SK-N-SH (cell line): Measurements from ENCODE around the gene GPR158. TPM values are rescaled to one million over a fixed set of nuclear protein-coding genes. Genes with fewer than 3 reads are reported as not detected.

ENCODE experiments used
- CTCF ChIA-PET: fragments of 300-600, 350-600 bp; formaldehyde crosslinking; extraction: SDS; loops from one replicate; lab custom pipeline; 2021; lab: Yijun Ruan, JAX
- POLR2A ChIA-PET: fragments of 350-600 bp; sonication (Branson Sonifier 250); formaldehyde crosslinking; extraction: SDS; loops from one replicate; lab custom pipeline; 2020; ENCODE audit warnings: antibody characterized with exemption, inconsistent platforms; lab: Yijun Ruan, JAX
- DNase-seq: peaks from one replicate; pipeline ENCODE4 v3.0.0; 2012
- H2AFZ ChIP-seq: fragments of 200-600 bp; sonication (generic); 2 replicates; pipeline ENCODE4 v1.8.1; 2016; ENCODE audit warnings: antibody characterized with exemption, mild to moderate bottlenecking, low read depth
- H3F3A ChIP-seq: fragments of 200-600 bp; sonication (generic); replicated peaks from 2 replicates; pipeline ENCODE3; 2016; ENCODE audit warnings: antibody characterized with exemption, mild to moderate bottlenecking; ENCODE audit not compliant: insufficient read depth
- H3K27ac ChIP-seq, 2 experiments: fragments of 200-500 bp in 1 of 2; fragments of 200-600 bp in 1 of 2; sonication (Bioruptor generic) in 1 of 2; sonication (generic), shearing (Covaris generic) in 1 of 2; 2 replicates each; pipeline versions ENCODE4 v1.5.1 to v1.6.1; 2014 to 2016; ENCODE audit warnings: low read depth in 2 of 2, inconsistent platforms in 1 of 2, low read length in 1 of 2, mild to moderate bottlenecking in 1 of 2, mixed read lengths in 1 of 2
- H3K27me3 ChIP-seq: fragments of 200-600 bp; sonication (generic), shearing (Covaris generic); 2 replicates; pipeline ENCODE4 v1.6.1; 2016; ENCODE audit warnings: mixed run types; ENCODE audit not compliant: insufficient read depth
- H3K36me3 ChIP-seq, 2 experiments: fragments of 200-500 bp in 1 of 2; fragments of 200-600 bp in 1 of 2; sonication (Bioruptor generic) in 1 of 2; sonication (generic) in 1 of 2; replicated peaks in 1 of 2; 2 replicates each; pipeline versions ENCODE3 to v1.5.1; 2014 to 2016; ENCODE audit warnings: low read length in 1 of 2, mild to moderate bottlenecking in 1 of 2; ENCODE audit not compliant: insufficient read depth in 2 of 2, control insufficient read depth in 1 of 2
- H3K4me1 ChIP-seq, 2 experiments: fragments of 200-500 bp in 1 of 2; fragments of 200-600 bp in 1 of 2; sonication (Bioruptor generic) in 1 of 2; sonication (generic), shearing (Covaris generic) in 1 of 2; 2 replicates each; pipeline versions ENCODE4 v1.5.1 to v1.6.1; 2014 to 2016; ENCODE audit warnings: low read depth in 1 of 2, low read length in 1 of 2, mixed run types in 1 of 2; ENCODE audit not compliant: insufficient read depth in 2 of 2, control insufficient read depth in 1 of 2
- H3K4me2 ChIP-seq: fragments of 200-600 bp; sonication (generic), shearing (Covaris generic); 2 replicates; pipeline ENCODE4 v1.6.1; 2017; ENCODE audit warnings: mixed run types
- H3K4me3 ChIP-seq, 2 experiments: fragments of 200-500 bp in 1 of 2; fragments of 200-600 bp in 1 of 2; sonication (Bioruptor generic) in 1 of 2; sonication (generic), shearing (Covaris generic) in 1 of 2; 2 replicates each; pipeline versions ENCODE4 v1.5.1 to v1.8.1; 2014 to 2016; ENCODE audit warnings: low read depth in 2 of 2, inconsistent platforms in 1 of 2, low read length in 1 of 2, mild to moderate bottlenecking in 1 of 2, mixed read lengths in 1 of 2, moderate library complexity in 1 of 2
- H3K79me2 ChIP-seq: fragments of 200-600 bp; sonication (generic); 2 replicates; pipeline ENCODE4 v1.8.1; 2017; ENCODE audit warnings: mild to moderate bottlenecking; ENCODE audit not compliant: insufficient read depth
- H3K9ac ChIP-seq: fragments of 200-600 bp; sonication (generic); 2 replicates; pipeline ENCODE4 v1.6.1; 2017; ENCODE audit warnings: mixed run types
- H3K9me2 ChIP-seq: fragments of 200-600 bp; sonication (generic); 2 replicates; pipeline ENCODE4 v1.6.1; 2017; ENCODE audit warnings: mixed run types
- H3K9me3 ChIP-seq: fragments of 200-600 bp; sonication (generic); 2 replicates; pipeline ENCODE4 v1.6.1; 2017; ENCODE audit warnings: mixed run types, mild to moderate bottlenecking, moderate library complexity
- H4K20me1 ChIP-seq: fragments of 200-600 bp; sonication (generic); 2 replicates; pipeline ENCODE4 v1.6.1; 2017; ENCODE audit warnings: mild to moderate bottlenecking, mixed run types; ENCODE audit not compliant: insufficient read depth
- CHD2 ChIP-seq: fragments of 150-350 bp; IDR thresholded peaks from 2 replicates; pipeline ENCODE4 v1.6.1; 2018; ENCODE audit warnings: low read length; ENCODE audit not compliant: partially characterized antibody
- EP300 ChIP-seq, 2 experiments: IDR thresholded peaks; 2 replicates each; pipeline versions ENCODE4 v1.4.0 to v1.6.1; 2012; ENCODE audit warnings: borderline replicate concordance in 1 of 2, low read depth in 1 of 2, low read length in 1 of 2
- EZH2phosphoT487 ChIP-seq: fragments of 200-600 bp; sonication (generic); IDR thresholded peaks from 2 replicates; pipeline ENCODE4 v1.6.1; 2017; ENCODE audit warnings: low read depth, mixed run types, mild to moderate bottlenecking, antibody characterized with exemption, moderate library complexity, borderline replicate concordance
- FOXJ3 ChIP-seq: sonication (generic); formaldehyde crosslinking; IDR thresholded peaks from 2 replicates; pipeline ENCODE4 v1.5.1; 2020; ENCODE audit warnings: mild to moderate bottlenecking, missing genetic modification reagents
- GABPA ChIP-seq: IDR thresholded peaks from 2 replicates; pipeline ENCODE4 v1.4.0; 2012; ENCODE audit warnings: low read depth, mild to moderate bottlenecking
- GATA2 ChIP-seq: sonication (generic); formaldehyde crosslinking; IDR thresholded peaks from 2 replicates; pipeline ENCODE4 v1.5.0; 2020; ENCODE audit warnings: mild to moderate bottlenecking, missing genetic modification reagents
- JUND ChIP-seq: IDR thresholded peaks from 2 replicates; pipeline ENCODE4 v1.4.0; 2012
- MEF2A ChIP-seq: IDR thresholded peaks from 2 replicates; pipeline ENCODE4 v1.4.0; 2012; ENCODE audit warnings: low read depth, borderline replicate concordance
- NFIC ChIP-seq: IDR thresholded peaks from 2 replicates; pipeline ENCODE4 v1.4.0; 2012; ENCODE audit warnings: borderline replicate concordance
- PBX3 ChIP-seq: IDR thresholded peaks from 2 replicates; pipeline ENCODE4; 2012
- POLR2AphosphoS5 ChIP-seq: IDR thresholded peaks from 2 replicates; pipeline ENCODE4 v1.6.1; 2012; ENCODE audit warnings: low read depth, low read length
- RAD21 ChIP-seq: IDR thresholded peaks from 2 replicates; pipeline ENCODE4 v1.6.1; 2012; ENCODE audit warnings: mild to moderate bottlenecking, low read length
- RCOR1 ChIP-seq: fragments of 150-350 bp; IDR thresholded peaks from 2 replicates; pipeline ENCODE4 v1.6.1; 2017; ENCODE audit warnings: antibody characterized with exemption, low read length
- REST ChIP-seq: IDR thresholded peaks from 2 replicates; pipeline ENCODE4 v1.6.1; 2012; ENCODE audit warnings: mild to moderate bottlenecking, low read depth, low read length, moderate library complexity
- RFX5 ChIP-seq: IDR thresholded peaks from 2 replicates; pipeline ENCODE4 v1.6.1; 2012; ENCODE audit warnings: mild to moderate bottlenecking, improper control_type of control experiment, low read length
- SIN3A ChIP-seq: IDR thresholded peaks from 2 replicates; pipeline ENCODE4 v1.6.1; 2012; ENCODE audit warnings: low read depth, mild to moderate bottlenecking, low read length, moderate library complexity, borderline replicate concordance
- USF1 ChIP-seq: IDR thresholded peaks from 2 replicates; pipeline ENCODE4 v1.4.0; 2012; ENCODE audit warnings: low read depth, borderline replicate concordance
- YY1 ChIP-seq: IDR thresholded peaks from 2 replicates; pipeline ENCODE4 v1.4.0; 2012; ENCODE audit warnings: low read depth, mild to moderate bottlenecking
- polyA plus RNA-seq, 3 experiments: library from polyadenylated mRNA; depleted of rRNA; stranded (reverse); fragments of >200 nt; gene quantifications; 2 replicates each; pipeline ENCODE4 v1.2.3, GENCODE V29; 2012
- TF ChIP-seq, protein P1 (sequence below): IDR thresholded peaks from 2 replicates; pipeline ENCODE4 v1.4.0; 2012; ENCODE audit warnings: low read depth, borderline replicate concordance
- TF ChIP-seq, protein P2 (sequence below): fragments of 200-600 bp; sonication (generic); IDR thresholded peaks from 2 replicates; pipeline ENCODE4 v1.6.1; 2017; ENCODE audit warnings: antibody characterized with exemption, mild to moderate bottlenecking, moderate library complexity

The GPR158 gene
- polyA plus RNA-seq, 1 of the 3 experiments (the other 2 are of a cell fraction), result not detected

DNA sequence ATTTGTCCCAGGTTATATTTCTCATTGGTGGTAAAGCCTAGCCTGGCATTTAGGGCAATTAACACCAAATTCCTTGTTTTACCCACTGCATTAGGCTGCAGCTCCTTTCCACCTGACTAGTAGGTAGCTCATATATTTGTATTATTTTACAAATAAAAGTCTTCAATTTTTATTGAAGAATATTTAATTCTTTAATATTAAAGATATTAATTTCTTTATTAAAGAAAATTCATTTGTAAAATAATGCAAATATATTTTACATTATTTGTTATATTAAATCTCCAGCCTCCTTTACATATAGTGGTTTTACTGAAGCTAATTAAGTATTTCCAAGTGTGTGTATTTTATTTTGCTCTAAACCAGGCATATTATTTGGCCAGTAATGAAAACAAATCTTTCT is 361.2 kb downstream of the GPR158 start:
- H3K9me3 ChIP-seq, result no peaks in the 10 kb centered on the region
- no peaks in the 10 kb centered on the region for H4K20me1 ChIP-seq
- H3K27me3 ChIP-seq, result no peaks in the 10 kb centered on the region
- ChIA-PET CTCF (no interaction called here), POLR2A (interaction anchor here (0.6 kb wide), 1 partner anchor 234 kb away, joined by 3 read pairs; no protein-coding TSS in a partner anchor)
- no peak overlapping the region for H3K4me3 ChIP-seq
- H3K79me2 ChIP-seq, result no peaks in the 10 kb centered on the region
- H3K9ac ChIP-seq, result no peak overlapping the region
- no peaks in the 10 kb centered on the region; a peak in 1 of 4 replicates for H3K4me1 ChIP-seq
- no peak overlapping the region for H2AFZ ChIP-seq
- H3K27ac ChIP-seq, result no peak overlapping the region
- no peaks in the 10 kb centered on the region for H3K36me3 ChIP-seq
- DNase-seq, result no peak
- no peak overlapping the region for H3K4me2 ChIP-seq
- no peaks in the 10 kb centered on the region for H3K9me2 ChIP-seq
- H3F3A ChIP-seq, result no peaks in the 10 kb centered on the region
- TF ChIP-seq FOXJ3 (CRISPR knock-in tag) (no peak), NFIC (no peak), RAD21 (no peak), EZH2phosphoT487 (no peak), RFX5 (no peak), USF1 (no peak), MEF2A (no peak), YY1 (no peak), JUND (no peak), SIN3A (no peak), EP300 (IDR thresholded peaks at IDR 0.05; ENCODE audit: borderline replicate concordance in 1 of 2, low read depth in 1 of 2, low read length in 1 of 2) (no peak), POLR2AphosphoS5 (no peak), RCOR1 (no peak), CHD2 (no peak), GABPA (no peak), GATA2 (CRISPR knock-in tag) (no peak), REST (no peak), PBX3 (no peak)
- TF ChIP-seq, protein P1, sequence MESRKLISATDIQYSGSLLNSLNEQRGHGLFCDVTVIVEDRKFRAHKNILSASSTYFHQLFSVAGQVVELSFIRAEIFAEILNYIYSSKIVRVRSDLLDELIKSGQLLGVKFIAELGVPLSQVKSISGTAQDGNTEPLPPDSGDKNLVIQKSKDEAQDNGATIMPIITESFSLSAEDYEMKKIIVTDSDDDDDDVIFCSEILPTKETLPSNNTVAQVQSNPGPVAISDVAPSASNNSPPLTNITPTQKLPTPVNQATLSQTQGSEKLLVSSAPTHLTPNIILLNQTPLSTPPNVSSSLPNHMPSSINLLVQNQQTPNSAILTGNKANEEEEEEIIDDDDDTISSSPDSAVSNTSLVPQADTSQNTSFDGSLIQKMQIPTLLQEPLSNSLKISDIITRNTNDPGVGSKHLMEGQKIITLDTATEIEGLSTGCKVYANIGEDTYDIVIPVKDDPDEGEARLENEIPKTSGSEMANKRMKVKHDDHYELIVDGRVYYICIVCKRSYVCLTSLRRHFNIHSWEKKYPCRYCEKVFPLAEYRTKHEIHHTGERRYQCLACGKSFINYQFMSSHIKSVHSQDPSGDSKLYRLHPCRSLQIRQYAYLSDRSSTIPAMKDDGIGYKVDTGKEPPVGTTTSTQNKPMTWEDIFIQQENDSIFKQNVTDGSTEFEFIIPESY, result no peak
- TF ChIP-seq, protein P2, sequence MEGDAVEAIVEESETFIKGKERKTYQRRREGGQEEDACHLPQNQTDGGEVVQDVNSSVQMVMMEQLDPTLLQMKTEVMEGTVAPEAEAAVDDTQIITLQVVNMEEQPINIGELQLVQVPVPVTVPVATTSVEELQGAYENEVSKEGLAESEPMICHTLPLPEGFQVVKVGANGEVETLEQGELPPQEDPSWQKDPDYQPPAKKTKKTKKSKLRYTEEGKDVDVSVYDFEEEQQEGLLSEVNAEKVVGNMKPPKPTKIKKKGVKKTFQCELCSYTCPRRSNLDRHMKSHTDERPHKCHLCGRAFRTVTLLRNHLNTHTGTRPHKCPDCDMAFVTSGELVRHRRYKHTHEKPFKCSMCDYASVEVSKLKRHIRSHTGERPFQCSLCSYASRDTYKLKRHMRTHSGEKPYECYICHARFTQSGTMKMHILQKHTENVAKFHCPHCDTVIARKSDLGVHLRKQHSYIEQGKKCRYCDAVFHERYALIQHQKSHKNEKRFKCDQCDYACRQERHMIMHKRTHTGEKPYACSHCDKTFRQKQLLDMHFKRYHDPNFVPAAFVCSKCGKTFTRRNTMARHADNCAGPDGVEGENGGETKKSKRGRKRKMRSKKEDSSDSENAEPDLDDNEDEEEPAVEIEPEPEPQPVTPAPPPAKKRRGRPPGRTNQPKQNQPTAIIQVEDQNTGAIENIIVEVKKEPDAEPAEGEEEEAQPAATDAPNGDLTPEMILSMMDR, result no peak
- TF ChIP-seq, all 33 proteins: peak for 0
